ENCODE data around the gene FBXO3.

DNA sequence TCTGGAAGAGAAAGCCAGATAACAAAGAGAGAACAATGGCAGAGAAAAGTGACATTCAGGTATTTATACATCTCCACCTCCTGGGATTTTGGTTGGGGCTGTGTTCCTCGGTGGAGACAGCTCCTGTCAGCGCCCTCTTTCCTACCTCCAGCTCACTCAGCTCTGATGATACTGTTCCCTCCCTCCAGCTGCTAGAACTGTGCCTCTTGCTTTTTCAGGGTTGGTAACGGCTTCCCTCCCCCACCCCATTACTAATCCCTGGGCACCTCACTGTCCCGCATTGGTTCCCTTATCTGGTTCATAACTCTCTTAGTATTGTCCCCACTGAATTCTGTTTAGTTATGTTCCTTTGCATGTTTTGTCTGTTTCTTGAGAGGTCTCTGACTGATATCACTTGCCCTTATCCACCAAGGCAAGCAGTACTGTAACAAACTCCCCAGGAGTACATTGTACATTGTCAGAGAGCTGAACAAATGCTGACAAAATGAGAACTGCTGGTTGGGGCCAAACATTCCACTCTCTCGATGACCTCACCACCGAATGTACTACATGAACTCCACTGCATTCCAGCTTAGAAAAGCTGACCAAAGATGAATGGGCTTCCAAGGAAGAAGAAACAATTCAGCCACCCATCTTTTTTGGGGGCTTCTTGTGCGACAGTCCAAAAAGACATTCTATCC lies 5.7 kb upstream of the FBXO3 start:
- TF ChIP-seq CTCF (conservative IDR thresholded peaks at IDR 0.05), result no peak
- TF ChIP-seq EZH2 (IDR thresholded peaks at IDR 0.05; ENCODE audit: low read depth), result no peak
